HCT116 (cell line): ENCODE data around the gene TNKS1BP1. TPM values are rescaled to one million over a fixed set of nuclear protein-coding genes. Genes with fewer than 3 reads are reported as not detected.

ENCODE experiments used
- ATAC-seq: fragments of 200-7000 bp; cut with Tn5 transposase; 2 replicates; pipeline ENCODE4 v1.9.1; 2020; ENCODE audit warnings: mild to moderate bottlenecking, moderate library complexity
- BruUV-seq: library from RNA; stranded (reverse); fragments of 400-500 nt; replicated peaks from 2 replicates; lab custom pipeline; 2021; lab: Mats Ljungman, UMichigan
- CTCF ChIA-PET: fragments of 300-600 bp; sonication (Branson Sonifier 250); formaldehyde crosslinking; loops from one replicate; lab custom pipeline; 2021; ENCODE audit warnings: antibody characterized with exemption; lab: Charles Lee
- POLR2A ChIA-PET: fragments of 300-600, 350-600 bp; sonication (Branson Sonifier 250); formaldehyde crosslinking; loops from one replicate; lab custom pipeline; 2021; ENCODE audit warnings: antibody characterized with exemption; lab: Charles Lee
- RAD21 ChIA-PET, 2 experiments: fragments of 300-600 bp; sonication (Branson Sonifier 250); formaldehyde crosslinking; loops; one replicate each; lab custom pipeline; 2023; ENCODE audit warnings: low total read pairs in 2 of 2; ENCODE audit not compliant: uncharacterized antibody in 2 of 2, unreplicated experiment in 2 of 2, low non-redundant PET in 1 of 2; lab: Charles Lee
- DNase-seq: peaks from one replicate; pipeline ENCODE4 v3.0.0-alpha.2; 2010; ENCODE audit warnings: low read depth, low spot score
- H2AFZ ChIP-seq: fragments of 200-600 bp; shearing (Covaris generic), sonication (generic); 2 replicates; pipeline ENCODE4 v1.6.1; 2017; ENCODE audit warnings: low read depth, mixed run types, mixed read lengths, antibody characterized with exemption, low read length; ENCODE audit not compliant: poor library complexity, severe bottlenecking
- H3K27ac ChIP-seq: 2 replicates; pipeline ENCODE4 v1.5.1; 2012; ENCODE audit warnings: low read depth, low read length
- H3K27me3 ChIP-seq: fragments of 200-600 bp; sonication (generic); 2 replicates; pipeline ENCODE4 v1.6.1; 2016; ENCODE audit warnings: mixed run types, low read length, mixed read lengths; ENCODE audit not compliant: insufficient read depth
- H3K36me3 ChIP-seq, 2 experiments: fragments of 200-500 bp in 1 of 2; fragments of 200-600 bp in 1 of 2; sonication (Bioruptor generic) in 1 of 2; sonication (generic) in 1 of 2; 2 replicates each; pipeline versions ENCODE4 v1.5.1 to v1.6.1; 2014 to 2016; ENCODE audit warnings: low read length in 2 of 2, inconsistent platforms in 1 of 2, mixed read lengths in 1 of 2, mixed run types in 1 of 2; ENCODE audit not compliant: insufficient read depth in 2 of 2, control insufficient read depth in 1 of 2
- H3K4me1 ChIP-seq, 2 experiments: fragments of 200-600 bp in 1 of 2; sonication (generic) in 1 of 2; 2 replicates each; pipeline versions ENCODE4 v1.5.1 to v1.6.1; 2012 to 2017; ENCODE audit warnings: low read length in 2 of 2, inconsistent platforms in 1 of 2, mild to moderate bottlenecking in 1 of 2, mixed read lengths in 1 of 2, mixed run types in 1 of 2, moderate library complexity in 1 of 2; ENCODE audit not compliant: insufficient read depth in 2 of 2, control insufficient read depth in 1 of 2
- H3K4me2 ChIP-seq: fragments of 200-600 bp; sonication (generic); 2 replicates; pipeline ENCODE4 v1.6.1; 2017; ENCODE audit warnings: mixed run types, low read length, mixed read lengths
- H3K4me3 ChIP-seq, 2 experiments: fragments of 200-600 bp in 1 of 2; sonication (generic) in 1 of 2; replicated peaks in 1 of 2; 2 replicates each; pipeline ENCODE4 v1.5.1; 2011 to 2016; ENCODE audit warnings: low read length in 2 of 2, control low read depth in 1 of 2, low read depth in 1 of 2, mild to moderate bottlenecking in 1 of 2, mixed read lengths in 1 of 2, mixed run types in 1 of 2
- H3K79me2 ChIP-seq: fragments of 200-600 bp; sonication (generic); 2 replicates; pipeline ENCODE4 v1.6.1; 2017; ENCODE audit warnings: mild to moderate bottlenecking, mixed run types, low read length, moderate library complexity, mixed read lengths; ENCODE audit not compliant: insufficient read depth
- H3K9ac ChIP-seq: fragments of 200-600 bp; sonication (generic); 2 replicates; pipeline ENCODE4 v1.6.1; 2016; ENCODE audit warnings: low read length, mixed read lengths
- H3K9me2 ChIP-seq: fragments of 200-600 bp; sonication (generic), shearing (Covaris generic); 2 replicates; pipeline ENCODE4 v1.6.1; 2017; ENCODE audit warnings: mixed run types, mild to moderate bottlenecking, moderate library complexity; ENCODE audit not compliant: insufficient read depth
- H3K9me3 ChIP-seq, 2 experiments: fragments of 200-500 bp in 1 of 2; fragments of 200-600 bp in 1 of 2; sonication (Bioruptor generic) in 1 of 2; sonication (generic) in 1 of 2; 2 replicates each; pipeline ENCODE4 v1.6.1; 2014 to 2017; ENCODE audit warnings: low read length in 2 of 2, mixed read lengths in 2 of 2, inconsistent platforms in 1 of 2, low read depth in 1 of 2, mild to moderate bottlenecking in 1 of 2, mixed run types in 1 of 2, moderate library complexity in 1 of 2; ENCODE audit not compliant: control insufficient read depth in 1 of 2, insufficient read depth in 1 of 2
- H4K20me1 ChIP-seq: fragments of 200-600 bp; sonication (generic), shearing (Covaris generic); 2 replicates; pipeline ENCODE4 v1.6.1; 2017; ENCODE audit warnings: mixed run types, mild to moderate bottlenecking, moderate library complexity; ENCODE audit not compliant: insufficient read depth
- CBX3 ChIP-seq: IDR thresholded peaks from 2 replicates; pipeline ENCODE4 v1.6.1; 2012; ENCODE audit warnings: low read depth
- EGR1 ChIP-seq: IDR thresholded peaks from 2 replicates; pipeline ENCODE4 v1.6.1; 2012; ENCODE audit warnings: low read depth
- RAD21 ChIP-seq: IDR thresholded peaks from 2 replicates; pipeline ENCODE4 v1.6.1; 2012; ENCODE audit warnings: low read depth, mild to moderate bottlenecking
- SP1 ChIP-seq: IDR thresholded peaks from 2 replicates; pipeline ENCODE4 v1.6.1; 2012; ENCODE audit warnings: low read depth
- TCF7L2 ChIP-seq: IDR thresholded peaks from 2 replicates; pipeline ENCODE4 v1.7.0; 2011; ENCODE audit warnings: borderline replicate concordance, inconsistent platforms; ENCODE audit not compliant: insufficient read depth, insufficient read length; ENCODE audit errors: extremely low read depth
- ZFX ChIP-seq: fragments of 450-650 bp; IDR thresholded peaks from 2 replicates; pipeline ENCODE4 v1.6.1; 2017
- intact Hi-C: fragments of 100-400 bp; cut with micrococcal nuclease; formaldehyde crosslinking; loops from 2 replicates; pipeline ENCODE4 v1.10.0; 2022
- total RNA-seq: library from RNA; stranded (reverse); gene quantifications from one replicate; pipeline ENCODE4 v1.2.1, GENCODE V29; 2021; ENCODE audit not compliant: unreplicated experiment
- TF ChIP-seq, protein P1 (sequence below): IDR thresholded peaks from 2 replicates; pipeline ENCODE4 v1.6.1; 2012
- TF ChIP-seq, protein P2 (sequence below): IDR thresholded peaks from 2 replicates; pipeline ENCODE4 v1.6.1; 2011; ENCODE audit warnings: mild to moderate bottlenecking, low read length, moderate library complexity; ENCODE audit not compliant: insufficient replicate concordance; ENCODE audit errors: extremely low read depth

The TNKS1BP1 gene
- total RNA-seq, 1 experiment from 2014 or later, result 77.6 TPM

DNA sequence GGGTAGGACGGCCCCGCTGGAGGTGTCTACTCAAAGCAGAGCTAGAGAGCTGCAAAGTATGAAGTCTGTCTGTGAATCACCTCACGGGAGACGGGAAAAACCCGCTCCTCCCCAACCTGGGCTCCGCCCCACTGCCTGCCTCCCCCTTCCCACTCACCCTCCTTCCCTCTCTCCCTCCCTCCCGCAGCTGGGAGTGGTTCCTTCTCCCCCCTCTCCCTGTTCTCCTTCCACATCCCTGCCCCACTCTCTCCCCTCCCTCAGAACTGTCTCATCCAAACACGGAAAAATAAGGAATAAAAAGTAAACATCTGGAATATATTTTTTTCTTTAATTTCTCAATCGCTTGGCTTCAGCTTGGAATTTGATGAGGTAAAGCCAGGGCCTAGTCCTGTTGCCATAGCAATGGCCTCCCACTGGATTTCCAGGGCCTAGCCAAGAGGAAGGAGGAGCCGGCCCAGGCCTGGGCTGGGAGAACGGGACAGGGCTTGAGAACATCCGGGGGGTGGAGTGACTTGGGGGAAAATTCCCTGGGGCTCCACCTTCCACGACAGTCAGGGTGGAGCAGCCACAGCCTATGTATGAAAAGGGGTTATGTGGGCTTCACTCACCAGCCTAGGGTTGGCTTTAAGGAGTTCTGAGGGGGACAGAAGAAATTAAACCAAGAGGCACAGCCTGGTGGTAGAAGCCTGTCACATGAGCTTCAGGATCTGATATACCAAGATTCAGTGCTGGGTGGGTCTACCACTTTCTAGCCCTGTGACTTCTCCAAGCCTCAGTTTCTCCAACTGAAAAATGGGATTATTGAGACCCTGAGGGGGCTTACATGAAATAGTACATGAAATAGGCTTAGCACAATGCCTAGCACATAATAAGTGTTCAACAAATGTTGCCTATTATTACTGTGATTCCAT, 2.2 kb downstream of the TNKS1BP1 start:
- Histone ChIP-seq H3K36me3 (peaks cover 23 to 28% of the 10 kb centered on the region in 2 experiments; a peak in 3 of 4 replicates), H3K27ac (peak overlapping the region; percentile 78), H3K9ac (peak overlapping the region; percentile 63), H4K20me1 (no peaks in the 10 kb centered on the region), H3K27me3 (no peaks in the 10 kb centered on the region), H3K9me3 (no peaks in the 10 kb centered on the region), H3K79me2 (peaks cover 32% of the 10 kb centered on the region), H3K9me2 (no peaks in the 10 kb centered on the region), H2AFZ (no peak overlapping the region), H3K4me2 (peak overlapping the region; percentile 96), H3K4me1 (peaks cover 33 to 53% of the 10 kb centered on the region in 2 experiments), H3K4me3 (peak overlapping the region; percentile 67 to 75)
- TF ChIP-seq, protein P1, sequence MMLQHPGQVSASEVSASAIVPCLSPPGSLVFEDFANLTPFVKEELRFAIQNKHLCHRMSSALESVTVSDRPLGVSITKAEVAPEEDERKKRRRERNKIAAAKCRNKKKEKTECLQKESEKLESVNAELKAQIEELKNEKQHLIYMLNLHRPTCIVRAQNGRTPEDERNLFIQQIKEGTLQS, result no peak
- TF ChIP-seq EGR1, result 0 out of 2 replicates have a peak, but pooled peaks have one; percentile 42
- TF ChIP-seq CBX3, result 0 out of 2 replicates have a peak, but pooled peaks have one; percentile 31
- no peak for TF ChIP-seq RAD21
- TF ChIP-seq SP1, result peak; percentile 43
- TF ChIP-seq ZFX, result peak; percentile 47
- no peak for TF ChIP-seq TCF7L2
- TF ChIP-seq, protein P2, sequence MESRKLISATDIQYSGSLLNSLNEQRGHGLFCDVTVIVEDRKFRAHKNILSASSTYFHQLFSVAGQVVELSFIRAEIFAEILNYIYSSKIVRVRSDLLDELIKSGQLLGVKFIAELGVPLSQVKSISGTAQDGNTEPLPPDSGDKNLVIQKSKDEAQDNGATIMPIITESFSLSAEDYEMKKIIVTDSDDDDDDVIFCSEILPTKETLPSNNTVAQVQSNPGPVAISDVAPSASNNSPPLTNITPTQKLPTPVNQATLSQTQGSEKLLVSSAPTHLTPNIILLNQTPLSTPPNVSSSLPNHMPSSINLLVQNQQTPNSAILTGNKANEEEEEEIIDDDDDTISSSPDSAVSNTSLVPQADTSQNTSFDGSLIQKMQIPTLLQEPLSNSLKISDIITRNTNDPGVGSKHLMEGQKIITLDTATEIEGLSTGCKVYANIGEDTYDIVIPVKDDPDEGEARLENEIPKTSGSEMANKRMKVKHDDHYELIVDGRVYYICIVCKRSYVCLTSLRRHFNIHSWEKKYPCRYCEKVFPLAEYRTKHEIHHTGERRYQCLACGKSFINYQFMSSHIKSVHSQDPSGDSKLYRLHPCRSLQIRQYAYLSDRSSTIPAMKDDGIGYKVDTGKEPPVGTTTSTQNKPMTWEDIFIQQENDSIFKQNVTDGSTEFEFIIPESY, result no peak
- intact Hi-C loops, result no loop called here
- DNase-seq (peak; percentile 77), ATAC-seq (peak; percentile 65)
- ChIA-PET RAD21 (interaction anchor here (0.6 to 1.8 kb wide), 3 partner anchors 10 to 13 kb away, joined by 3 to 6 read pairs (median 3); partner anchors contain the start of gene SSRP1 (in 1 of the 2)), CTCF (interaction anchor here (0.7 to 2.3 kb wide), 2 partner anchors 11 to 482 kb away, joined by 3 to 13 read pairs; no protein-coding TSS in a partner anchor), POLR2A (interaction anchor here (0.8 to 6.5 kb wide), 3 partner anchors 10 to 440 kb away, joined by 3 to 42 read pairs (median 3); partner anchors contain the start of gene SSRP1)
- BruUV-seq, result TSS peak; percentile 27
